Prostate gland (tissue), 2 donors: ENCODE measurements around the gene PDE6C. TPM values are rescaled to one million over a fixed set of nuclear protein-coding genes. Genes with fewer than 3 reads are reported as not detected.
A peak's percentile ranks its signal among the peaks of the same experiment; 100 is the strongest.

Experiments
- DNase-seq: peaks from one replicate; pipeline ENCODE4 v3.0.0-alpha.2; 2019; ENCODE audit warnings: low spot score
- H3K27ac ChIP-seq, 2 donors: fragments of 200-600 bp; sonication (generic); 2 replicates each; pipeline ENCODE4 v1.5.1; 2017 to 2019
- H3K27me3 ChIP-seq: fragments of 200-600 bp; sonication (generic); replicated peaks from 2 replicates; pipeline ENCODE4 v1.5.1; 2019; ENCODE audit not compliant: insufficient read depth
- H3K36me3 ChIP-seq, 2 donors: fragments of 200-600 bp; sonication (generic); 1 replicate in 1 of 2; 2 replicates in 1 of 2; pipeline versions ENCODE4 v1.5.1 to v1.8.1; 2017 to 2019
- H3K4me1 ChIP-seq: fragments of 200-600 bp; sonication (generic); replicated peaks from 2 replicates; pipeline ENCODE4 v1.5.1; 2019
- H3K4me3 ChIP-seq, 2 donors: fragments of 200-600 bp; sonication (generic); 2 replicates each; pipeline ENCODE4 v1.5.1; 2017 to 2019
- H3K9me3 ChIP-seq: fragments of 200-600 bp; sonication (generic); 2 replicates; pipeline ENCODE4 v1.5.1; 2017
- CTCF ChIP-seq, 4 experiments: fragments of 200-600 bp in 2 of 4; fragments of 450-650 bp in 2 of 4; sonication (generic) in 2 of 4; IDR thresholded peaks; 1 replicate in 3 of 4; 2 replicates in 1 of 4; pipeline ENCODE4 v1.5.1; 2016 to 2019; ENCODE audit warnings: antibody characterized with exemption in 4 of 4, mild to moderate bottlenecking in 2 of 4, moderate library complexity in 2 of 4
- POLR2A ChIP-seq: fragments of 450-650 bp; IDR thresholded peaks from one replicate; pipeline ENCODE4 v1.6.1; 2016; ENCODE audit warnings: antibody characterized with exemption, mild to moderate bottlenecking
- POLR2AphosphoS5 ChIP-seq: sonication (generic); formaldehyde crosslinking; IDR thresholded peaks from one replicate; pipeline ENCODE4 v1.6.1; 2017; ENCODE audit warnings: antibody characterized with exemption
- WGBS: methylation state at CpG from one replicate; pipeline ENCODE4 v1.1.5; 2018; 5-methylcytosine and 5-hydroxymethylcytosine counted together
- intact Hi-C: fragments of 100-400 bp; cut with DNase I; formaldehyde crosslinking; loops from one replicate; pipeline ENCODE4 v1.14.2; 2022
- total RNA-seq, 2 donors: library from RNA; depleted of rRNA; stranded (reverse); fragments of >200 nt; gene quantifications; one replicate each; pipeline ENCODE4 v1.1.0, GENCODE V29; 2016

The PDE6C gene
- total RNA-seq, 2 donors from 2014 or later = not detected

- Histone ChIP-seq H3K9me3 (no peaks in the 10 kb centered on the region), H3K27ac (no peak overlapping the region), H3K4me1 (no peaks in the 10 kb centered on the region), H3K27me3 (no peaks in the 10 kb centered on the region), H3K4me3 (peak overlapping the region in 1 of 2 donors; percentile 17), H3K36me3 (no peaks in the 10 kb centered on the region)
- DNase-seq = no peak
- TF ChIP-seq POLR2AphosphoS5 (no peak), CTCF (IDR thresholded peaks at IDR 0.05) (no peak), POLR2A (no peak)
- WGBS = 12% methylated on average over 7 of the region's 7 CpGs
- intact Hi-C loops = no loop called here
These were observed 10.6 kb upstream of the PDE6C start for GRCh38 chr10:93601774-93602162.

GRCh38 chr10:93603023-93603422, 9.3 kb upstream of the PDE6C start:
- Histone ChIP-seq H3K9me3 (no peaks in the 10 kb centered on the region), H3K4me3 (no peak overlapping the region), H3K27ac (no peak overlapping the region), H3K36me3 (no peaks in the 10 kb centered on the region), H3K4me1 (no peaks in the 10 kb centered on the region), H3K27me3 (no peaks in the 10 kb centered on the region)
- TF ChIP-seq POLR2AphosphoS5 = no peak
- TF ChIP-seq CTCF (IDR thresholded peaks at IDR 0.05) = no peak
- no peak for TF ChIP-seq POLR2A
- intact Hi-C loops = no loop called here
- no peak for DNase-seq
- 97% methylated on average over 2 of the region's 2 CpGs for WGBS

GRCh38 chr10:93604146-93604545, 8.2 kb upstream of the PDE6C start:
- no peak overlapping the region for H3K4me3 ChIP-seq
- DNase-seq = no peak
- H3K27ac ChIP-seq = no peak overlapping the region
- 55% methylated on average over 2 of the region's 2 CpGs for WGBS
- intact Hi-C loops = no loop called here
- no peaks in the 10 kb centered on the region for H3K27me3 ChIP-seq
- no peaks in the 10 kb centered on the region for H3K4me1 ChIP-seq
- no peaks in the 10 kb centered on the region for H3K9me3 ChIP-seq
- TF ChIP-seq POLR2AphosphoS5 (no peak), POLR2A (no peak), CTCF (IDR thresholded peaks at IDR 0.05) (no peak)
- no peaks in the 10 kb centered on the region for H3K36me3 ChIP-seq

GRCh38 chr10:93608421-93608820, 3.9 kb upstream of the PDE6C start:
- WGBS = 87% methylated on average over 3 of the region's 3 CpGs
- no peak for DNase-seq
- no peak overlapping the region for H3K27ac ChIP-seq
- H3K36me3 ChIP-seq = no peaks in the 10 kb centered on the region
- no peaks in the 10 kb centered on the region for H3K27me3 ChIP-seq
- no peaks in the 10 kb centered on the region for H3K9me3 ChIP-seq
- intact Hi-C loops = no loop called here
- no peak overlapping the region for H3K4me3 ChIP-seq
- H3K4me1 ChIP-seq = no peaks in the 10 kb centered on the region
- TF ChIP-seq POLR2AphosphoS5 = no peak
- no peak for TF ChIP-seq CTCF (IDR thresholded peaks at IDR 0.05)
- TF ChIP-seq POLR2A = no peak

GRCh38 chr10:93613126-93613525, 789 bp downstream of the PDE6C start:
- TF ChIP-seq CTCF (IDR thresholded peaks at IDR 0.05) (no peak), POLR2AphosphoS5 (no peak), POLR2A (no peak)
- H3K27me3 ChIP-seq = no peaks in the 10 kb centered on the region
- no peak overlapping the region for H3K4me3 ChIP-seq
- H3K9me3 ChIP-seq = no peaks in the 10 kb centered on the region
- DNase-seq = no peak
- intact Hi-C loops = no loop called here
- H3K4me1 ChIP-seq = no peaks in the 10 kb centered on the region
- H3K27ac ChIP-seq = no peak overlapping the region
- 79% methylated on average over 3 of the region's 3 CpGs for WGBS
- no peaks in the 10 kb centered on the region for H3K36me3 ChIP-seq
